IPS DF 19.7 (cell line): ENCODE measurements around the gene MEGF6.

Experiments
- DNase-seq: peaks from one replicate; pipeline ENCODE4 v3.0.0-alpha.2; 2013; ENCODE audit warnings: low read depth, low spot score

Gene MEGF6

DNA sequence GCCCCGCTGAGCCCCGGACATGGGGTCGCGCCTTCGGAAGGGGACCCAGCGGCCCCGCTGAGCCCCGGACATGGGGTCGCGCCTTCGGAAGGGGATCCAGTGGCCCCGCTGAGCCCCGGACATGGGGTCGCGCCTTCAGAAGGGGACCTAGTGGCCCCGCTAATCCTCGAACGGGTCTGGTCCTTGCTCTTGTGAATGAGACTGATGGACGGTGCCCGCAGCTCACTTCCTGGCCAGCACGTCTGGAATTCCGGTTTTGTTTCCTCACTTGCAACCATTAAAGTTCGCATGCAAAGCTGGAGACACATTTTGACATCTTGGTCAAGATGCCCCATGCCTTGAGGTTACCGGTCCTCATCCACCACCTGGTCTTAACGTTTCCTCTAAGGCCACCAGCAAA lies 33.0 kb upstream of the MEGF6 start:
- DNase-seq = no peak

DNA sequence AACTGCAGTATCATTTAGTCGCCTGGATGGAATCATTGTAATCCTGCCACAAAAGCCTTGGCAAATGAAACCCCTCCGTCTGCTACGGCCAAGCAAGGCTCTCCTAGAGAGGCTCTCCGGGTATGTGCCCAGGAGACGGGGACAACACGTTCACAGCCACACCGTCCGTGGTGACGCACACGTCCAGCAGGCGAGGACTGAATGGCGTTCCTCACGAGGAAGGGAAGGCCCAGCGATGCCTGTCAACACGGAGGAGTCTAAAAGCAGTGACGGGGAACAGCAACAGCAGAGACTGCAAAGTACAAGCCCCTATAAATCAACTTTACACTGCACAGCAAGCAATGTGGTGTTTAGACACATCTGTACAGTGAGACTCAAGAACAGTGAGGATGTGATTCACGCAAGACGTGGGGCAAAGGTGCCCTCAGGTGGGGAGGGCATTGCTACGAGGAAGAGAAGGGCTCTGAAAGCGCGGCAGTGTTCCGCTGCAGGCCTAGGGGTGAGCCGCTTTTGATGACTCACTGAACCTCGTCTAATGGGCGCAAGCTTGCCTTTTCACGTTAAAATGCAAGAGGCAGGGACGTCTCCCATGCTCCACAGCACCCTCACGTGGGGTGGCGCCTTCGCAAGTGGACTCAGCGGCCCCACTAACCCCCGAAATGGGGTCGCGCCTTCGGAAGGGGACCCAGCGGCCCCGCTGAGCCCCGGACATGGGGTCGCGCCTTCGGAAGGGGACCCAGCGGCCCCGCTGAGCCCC lies 31.8 kb upstream of the MEGF6 start:
- no peak for DNase-seq

- no peak for DNase-seq
These were observed 30.5 kb upstream of the MEGF6 start for GRCh38 chr1:3641816-3642215.

DNA sequence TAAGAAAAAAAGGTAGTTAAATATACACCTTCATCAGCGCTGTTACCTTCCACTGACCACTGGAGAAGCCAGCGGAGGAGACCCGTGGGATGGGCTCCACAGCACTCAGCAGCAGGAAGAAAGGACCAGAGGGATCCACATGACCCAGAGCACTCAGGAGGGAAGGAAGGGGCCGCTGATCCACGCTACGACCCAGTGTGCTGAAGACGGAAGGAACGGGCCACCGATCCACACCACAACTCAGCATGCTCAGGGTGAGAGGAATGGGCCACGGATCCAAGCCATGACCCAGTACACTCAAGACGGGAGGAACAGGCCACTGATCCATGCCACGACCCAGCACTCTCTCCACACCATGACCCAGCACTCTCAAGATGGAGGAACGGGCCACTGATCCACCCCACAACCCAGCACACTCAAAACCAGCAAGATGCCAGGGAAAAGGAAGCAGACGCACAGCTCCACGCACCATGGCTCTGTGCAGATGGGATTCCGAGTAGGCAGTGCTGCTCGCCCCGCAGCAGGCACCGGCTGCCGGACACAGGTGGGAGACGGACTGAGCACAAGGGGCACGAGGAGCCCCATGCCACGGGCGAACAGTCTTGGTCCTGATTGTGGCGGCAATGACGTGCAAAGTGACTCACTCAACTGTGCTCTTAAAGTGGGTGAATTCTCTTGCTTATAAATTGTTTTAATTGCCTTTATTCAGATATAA lies 29.9 kb upstream of the MEGF6 start:
- no peak for DNase-seq

- no peak for DNase-seq
These were observed 29.0 kb upstream of the MEGF6 start for GRCh38 chr1:3640121-3640837.

GRCh38 chr1:3639397-3639911 lies 28.1 kb upstream of the MEGF6 start:
- no peak for DNase-seq

DNA sequence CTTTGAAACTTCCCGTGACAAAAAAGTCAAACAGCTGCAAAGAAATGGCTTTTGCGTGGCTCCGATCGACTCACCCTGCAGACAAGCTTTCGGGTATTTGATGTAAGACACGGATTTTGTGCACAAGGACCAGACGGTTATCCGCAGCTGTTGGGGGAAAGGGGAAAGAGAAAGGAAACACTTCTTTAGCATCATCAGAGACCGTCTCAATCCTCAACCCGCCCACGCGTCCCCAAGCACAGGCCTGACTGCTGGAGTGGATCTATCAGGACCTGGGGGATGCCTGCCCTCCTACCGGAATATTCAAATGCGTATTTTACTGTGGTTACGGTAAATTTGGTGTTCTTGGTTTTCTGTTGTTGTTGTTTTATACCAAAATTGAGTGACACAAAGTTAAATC lies 27.4 kb upstream of the MEGF6 start:
- DNase-seq = no peak

DNA sequence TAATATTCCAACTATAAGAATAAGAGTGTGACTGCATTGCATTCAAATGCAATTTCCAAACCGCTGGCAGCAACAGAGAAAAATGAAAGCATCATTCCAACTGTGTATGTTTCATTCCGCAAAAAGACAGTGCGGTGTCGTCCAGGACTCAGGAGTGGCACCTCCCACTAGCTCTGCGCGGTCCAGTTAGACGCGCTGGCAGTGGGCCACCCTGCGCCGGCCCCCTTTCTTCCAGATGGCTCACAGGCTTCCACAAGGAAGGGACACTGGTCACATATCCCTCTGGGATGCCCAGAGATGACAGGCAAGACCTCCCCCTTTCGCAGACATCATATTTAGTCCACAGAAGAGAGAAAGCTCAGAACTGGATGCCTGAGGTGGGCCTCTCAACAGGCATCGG lies 26.7 kb upstream of the MEGF6 start:
- no peak for DNase-seq

DNA sequence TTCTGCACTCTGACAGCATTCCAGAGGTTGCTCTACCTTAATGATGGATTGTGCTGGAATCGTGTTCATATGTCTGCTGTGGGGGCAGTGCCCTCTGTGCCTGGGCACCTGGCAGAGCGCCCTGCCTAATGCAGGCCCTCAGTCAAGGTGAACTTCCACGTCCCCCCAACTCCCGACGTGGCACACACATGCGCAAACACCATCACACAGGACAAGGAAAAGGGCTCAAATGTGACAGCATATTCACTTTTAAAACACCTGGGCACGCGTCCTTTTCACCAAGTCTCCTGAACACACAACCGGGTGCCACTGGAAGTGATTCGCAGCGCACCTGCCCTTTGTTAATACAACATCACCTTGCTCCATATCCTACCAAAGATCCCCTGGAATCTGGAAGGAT lies 25.2 kb upstream of the MEGF6 start:
- DNase-seq = no peak

DNA sequence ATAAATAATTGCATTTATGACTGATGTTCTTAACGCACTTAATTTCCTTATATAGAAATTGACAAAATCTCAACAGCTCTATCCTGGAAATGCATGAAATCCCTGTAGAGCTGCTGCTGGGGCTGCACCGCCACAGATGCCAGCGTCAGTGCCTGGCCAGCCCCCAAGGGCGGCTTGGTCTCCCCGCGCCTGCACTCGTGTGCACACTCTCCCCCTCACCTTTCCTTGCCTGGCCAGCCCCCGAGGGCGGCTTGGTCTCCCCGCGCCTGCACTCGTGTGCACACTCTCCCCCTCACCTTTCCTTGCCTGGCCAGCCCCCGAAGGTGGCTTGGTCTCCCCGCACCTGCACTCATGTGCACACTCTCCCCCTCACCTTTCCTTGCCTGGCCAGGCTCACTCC lies 24.8 kb upstream of the MEGF6 start:
- no peak for DNase-seq

GRCh38 chr1:3634059-3634800 lies 22.9 kb upstream of the MEGF6 start:
- no peak for DNase-seq

- DNase-seq = no peak
These were observed 22.2 kb upstream of the MEGF6 start for GRCh38 chr1:3633344-3634058.

DNA sequence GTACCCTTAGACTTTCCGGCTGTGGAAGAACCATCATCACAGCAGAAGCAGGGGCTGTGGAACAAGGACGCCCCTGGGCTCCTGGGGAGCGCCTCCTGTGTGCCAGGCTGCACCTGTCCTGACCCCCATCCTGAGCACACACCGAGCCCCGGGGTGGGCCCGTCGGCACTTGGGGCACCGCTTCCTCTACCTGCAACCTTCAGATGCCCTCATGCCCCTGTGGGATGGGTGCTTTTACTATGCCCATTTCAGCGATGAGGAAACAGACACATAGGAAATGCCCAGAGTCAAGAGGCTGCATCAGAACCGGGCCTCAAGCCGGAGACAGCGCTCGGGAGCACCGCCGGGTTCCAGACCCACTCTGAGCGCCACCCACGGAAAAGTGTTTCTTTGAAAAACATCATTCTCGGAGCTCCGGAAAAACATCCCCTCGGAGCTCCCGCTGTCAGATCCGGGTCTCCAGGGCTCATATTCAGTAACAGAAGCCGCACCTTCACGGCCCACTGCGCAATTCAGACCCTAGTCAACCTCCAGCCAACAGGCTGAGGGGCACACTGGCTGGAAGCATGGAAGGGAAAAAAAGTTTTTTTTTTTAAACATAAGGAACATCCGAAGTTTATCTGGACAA lies 21.5 kb upstream of the MEGF6 start:
- DNase-seq = no peak

DNA sequence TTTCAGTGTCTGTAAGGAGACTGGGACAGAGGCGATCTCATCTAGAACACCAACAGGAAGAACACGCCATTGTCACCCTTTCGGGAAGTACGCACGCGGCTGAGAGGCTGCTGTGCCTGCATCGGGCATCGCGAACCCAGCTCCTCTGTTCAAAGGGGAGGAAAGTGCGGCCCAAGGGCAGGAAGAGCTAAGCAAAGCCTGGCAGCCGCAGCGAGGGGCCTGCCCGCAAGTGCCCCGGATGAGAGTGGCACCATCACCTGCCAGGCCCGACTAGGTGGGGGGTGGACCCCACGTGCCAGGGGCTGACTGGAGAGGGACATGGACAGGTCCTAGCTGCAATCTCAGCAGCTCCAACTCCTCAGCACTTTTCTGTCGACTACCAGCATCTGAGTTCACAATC lies 21.0 kb upstream of the MEGF6 start:
- no peak for DNase-seq

DNA sequence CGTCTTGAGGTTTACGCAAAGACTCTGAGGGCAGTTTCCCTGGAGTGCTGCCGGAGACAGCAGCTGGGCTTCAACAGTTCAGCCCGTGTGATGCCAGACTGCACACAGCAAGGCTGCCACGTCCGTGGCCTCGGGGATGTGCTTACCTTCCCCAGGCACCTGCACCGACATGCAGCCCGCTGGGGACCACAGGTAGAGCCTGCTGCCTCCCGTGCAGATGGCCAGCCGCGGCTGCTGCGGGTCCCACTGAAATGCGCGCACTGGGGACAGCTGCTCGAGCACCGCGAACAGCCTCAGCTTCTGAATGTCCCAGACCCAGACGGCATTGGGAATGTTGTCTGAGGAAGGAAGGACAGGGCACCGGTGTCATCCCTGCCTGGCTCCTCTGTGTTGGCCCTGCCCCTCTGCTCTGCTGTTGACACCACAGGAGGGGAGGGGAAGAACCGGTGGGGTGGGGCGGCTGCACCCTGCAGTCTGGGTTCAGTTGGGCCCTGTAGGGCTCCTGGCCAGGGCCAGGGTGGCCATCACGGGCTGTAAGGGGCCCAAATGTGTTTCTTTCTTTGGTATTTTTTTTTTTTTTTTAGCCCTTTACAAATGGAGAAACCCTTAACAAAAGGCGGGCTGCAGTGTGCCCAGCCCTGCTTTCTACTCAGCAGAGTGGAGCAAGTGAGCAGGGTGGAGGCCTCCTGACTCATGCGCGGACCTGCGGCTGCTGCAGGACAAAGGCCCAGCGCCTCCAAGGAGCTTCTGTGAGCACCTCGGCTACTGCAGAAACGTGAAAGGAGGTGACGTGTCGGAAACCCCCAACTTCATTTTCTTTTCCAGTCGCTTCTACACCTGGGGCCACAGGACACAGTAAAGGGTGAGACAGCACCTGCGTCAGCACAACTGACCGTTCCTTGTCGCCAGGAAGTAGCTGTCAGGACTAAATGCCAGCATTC lies 20.3 kb upstream of the MEGF6 start:
- DNase-seq = no peak

GRCh38 chr1:3630914-3631313 lies 19.6 kb upstream of the MEGF6 start:
- no peak for DNase-seq

DNA sequence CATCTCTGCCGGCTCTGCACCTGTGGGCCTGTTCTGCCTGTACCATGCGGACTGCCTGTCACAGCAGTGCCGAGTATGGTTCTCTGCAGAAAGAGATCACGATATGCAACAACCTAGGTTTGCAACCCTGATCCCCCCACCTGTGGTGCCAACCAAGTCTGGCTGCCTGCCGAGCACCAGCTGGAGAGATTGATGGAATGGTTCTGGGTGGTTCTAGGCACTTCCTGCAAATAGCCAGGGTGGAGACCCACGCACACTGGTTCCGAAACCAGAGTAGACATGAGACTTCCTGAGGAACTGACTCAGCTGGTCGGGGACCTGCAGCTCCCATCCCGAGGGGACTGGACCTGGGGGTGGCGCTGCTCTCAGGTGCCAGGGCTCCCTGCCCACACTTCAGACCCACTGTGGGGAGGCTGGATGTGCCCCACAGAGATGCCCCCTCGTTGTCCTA lies 18.9 kb upstream of the MEGF6 start:
- no peak for DNase-seq

DNA sequence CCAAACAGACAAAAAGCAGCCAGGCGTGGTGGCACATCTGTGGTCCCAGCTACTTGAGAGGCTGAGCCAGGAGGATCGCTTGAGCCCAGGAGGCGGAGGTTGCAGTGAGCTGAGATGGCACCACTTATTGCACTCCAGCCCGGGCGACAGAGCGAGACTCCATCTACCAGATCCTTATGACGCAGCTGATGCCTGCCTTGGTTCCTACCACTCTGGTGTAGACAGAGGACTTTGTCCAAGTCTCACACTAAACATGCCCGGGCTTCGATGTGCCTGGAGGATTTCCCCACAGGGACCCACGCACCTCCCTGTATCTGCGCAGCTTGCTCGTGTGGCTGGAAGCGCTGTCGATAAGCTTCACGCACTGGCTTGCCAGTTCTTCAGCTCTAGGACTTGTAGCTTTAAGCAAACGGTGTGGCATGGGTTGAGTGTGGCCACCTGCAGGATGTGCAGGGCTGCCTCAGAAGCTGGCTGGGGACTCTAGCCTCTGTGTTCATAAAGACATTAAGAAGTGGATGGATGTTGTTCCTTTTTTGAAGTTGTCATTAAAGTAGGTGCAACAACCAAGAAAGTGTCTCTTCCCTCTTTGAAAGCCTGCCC lies 18.4 kb upstream of the MEGF6 start:
- DNase-seq = no peak

DNA sequence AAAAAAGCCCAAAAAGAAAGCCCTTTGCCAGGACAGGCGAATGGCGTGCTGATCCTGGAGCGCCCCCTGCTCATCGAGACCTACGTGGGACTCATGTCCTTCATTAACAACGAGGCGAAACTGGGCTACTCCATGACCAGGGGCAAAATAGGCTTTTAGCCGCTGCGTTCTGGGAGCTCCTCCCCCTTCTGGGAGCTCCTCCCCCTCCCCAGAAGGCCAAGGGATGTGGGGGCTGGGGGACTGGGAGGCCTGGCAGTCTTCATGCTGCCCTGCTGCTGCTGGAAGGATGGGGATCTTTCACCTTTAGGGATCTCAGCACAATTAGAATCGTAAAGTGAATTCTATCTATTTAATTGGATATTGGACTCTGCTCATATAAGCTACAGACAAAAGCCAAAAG lies 17.1 kb upstream of the MEGF6 start:
- DNase-seq = no peak
